Stimulated activated CD4-positive, alpha-beta T cell treated with anti-CD3 and anti-CD28 coated beads, Interleukin-15, amount 100 ng/mL, for 24 hours (primary cell): Measurements from ENCODE around the gene HMCES.
A peak's percentile ranks its signal among the peaks of the same experiment; 100 is the strongest.
"Not testable (repeated sequence)": the region's sequence is repeated elsewhere in the genome, so short reads cannot be mapped to it uniquely, and the experiment has no call there.

Experiments
- DNase-seq: peaks from one replicate; pipeline ENCODE4 v3.0.0-alpha.2; 2020

The HMCES gene

GRCh38 chr3:129259612-129260477 is 18.8 kb upstream of the HMCES start:
- DNase-seq: no peak

- DNase-seq: no peak
These were observed 18.1 kb upstream of the HMCES start for GRCh38 chr3:129260606-129261005.

GRCh38 chr3:129261894-129262293 is 16.8 kb upstream of the HMCES start:
- no peak for DNase-seq

GRCh38 chr3:129263161-129263910 is 15.3 kb upstream of the HMCES start:
- no peak for DNase-seq

GRCh38 chr3:129264994-129265393 is 13.7 kb upstream of the HMCES start:
- not testable (repeated sequence) for DNase-seq

GRCh38 chr3:129266651-129267050 is 12.0 kb upstream of the HMCES start:
- DNase-seq: no peak

- DNase-seq: no peak
These were observed 10.3 kb upstream of the HMCES start for GRCh38 chr3:129268396-129268795.

GRCh38 chr3:129271674-129272073 is 7.0 kb upstream of the HMCES start:
- no peak for DNase-seq

GRCh38 chr3:129276385-129276784 is 2.3 kb upstream of the HMCES start:
- peak; percentile 17 for DNase-seq

- DNase-seq: no peak
These were observed 820 bp upstream of the HMCES start for GRCh38 chr3:129277829-129278271.

GRCh38 chr3:129278966-129279906 is 566 bp downstream of the HMCES start:
- DNase-seq: peak; percentile 79

GRCh38 chr3:129280183-129280582 is 1.5 kb downstream of the HMCES start:
- DNase-seq: no peak

GRCh38 chr3:129281726-129282125 is 3.1 kb downstream of the HMCES start:
- DNase-seq: no peak

GRCh38 chr3:129282727-129283327 is 4.2 kb downstream of the HMCES start:
- peak; percentile 28 for DNase-seq

- DNase-seq: no peak
These were observed 7.4 kb downstream of the HMCES start for GRCh38 chr3:129286081-129286480.

- no peak for DNase-seq
These were observed 9.8 kb downstream of the HMCES start for GRCh38 chr3:129288446-129288845.

GRCh38 chr3:129289201-129289921 is 10.7 kb downstream of the HMCES start:
- no peak for DNase-seq

- DNase-seq: no peak
These were observed 12.7 kb downstream of the HMCES start for GRCh38 chr3:129291236-129291886.

- DNase-seq: no peak
These were observed 16.6 kb downstream of the HMCES start for GRCh38 chr3:129295286-129295685.

GRCh38 chr3:129304146-129304961 is 25.7 kb downstream of the HMCES start:
- DNase-seq: no peak

- no peak for DNase-seq
These were observed 26.2 kb downstream of the HMCES start for GRCh38 chr3:129304962-129305222.
